Karpas-422 (cell line): ENCODE measurements around the gene GPR34. TPM values are rescaled to one million over a fixed set of nuclear protein-coding genes. Genes with fewer than 3 reads are reported as not detected.
"Not testable (repeated sequence)": the region's sequence is repeated elsewhere in the genome, so short reads cannot be mapped to it uniquely, and the experiment has no call there.

Source experiments
- DNase-seq: peaks from one replicate; pipeline ENCODE4 v3.0.0-alpha.2; 2015
- H2AFZ ChIP-seq: fragments of 200-600 bp; sonication (generic); 2 replicates; pipeline ENCODE4 v1.6.1; 2014; ENCODE audit warnings: antibody characterized with exemption, low read length, mixed read lengths
- H3K27ac ChIP-seq: fragments of 200-600 bp; sonication (generic); 2 replicates; pipeline ENCODE4 v1.5.1; 2014; ENCODE audit warnings: mild to moderate bottlenecking, low read length, moderate library complexity
- H3K27me3 ChIP-seq: fragments of 200-600 bp; sonication (generic); 2 replicates; pipeline ENCODE4 v1.6.1; 2014; ENCODE audit warnings: low read length, mixed read lengths
- H3K36me3 ChIP-seq: fragments of 200-600 bp; sonication (generic); 2 replicates; pipeline ENCODE4 v1.6.1; 2014; ENCODE audit warnings: low read length, mixed read lengths; ENCODE audit not compliant: insufficient read depth
- H3K4me1 ChIP-seq: fragments of 200-600 bp; sonication (generic); 2 replicates; pipeline ENCODE4 v1.6.1; 2014; ENCODE audit warnings: mild to moderate bottlenecking, low read length, mixed read lengths
- H3K4me2 ChIP-seq: fragments of 200-600 bp; sonication (generic); 2 replicates; pipeline ENCODE4 v1.6.1; 2014; ENCODE audit warnings: low read length, low read depth, mild to moderate bottlenecking; ENCODE audit not compliant: poor library complexity, severe bottlenecking
- H3K4me3 ChIP-seq: fragments of 200-600 bp; sonication (generic); 2 replicates; pipeline ENCODE4 v1.5.1; 2014; ENCODE audit warnings: mild to moderate bottlenecking, antibody characterized with exemption, low read length, mixed read lengths
- H3K79me2 ChIP-seq: fragments of 200-600 bp; sonication (generic); 2 replicates; pipeline ENCODE4 v1.6.1; 2014; ENCODE audit warnings: mild to moderate bottlenecking, low read length, mixed read lengths
- H3K9ac ChIP-seq: fragments of 200-600 bp; sonication (generic); 2 replicates; pipeline ENCODE4 v1.6.0; 2014; ENCODE audit warnings: low read length
- H3K9me2 ChIP-seq: fragments of 200-600 bp; sonication (generic), shearing (Covaris generic); replicated peaks from 2 replicates; pipeline ENCODE4 v1.6.0; 2014; ENCODE audit warnings: mild to moderate bottlenecking, low read length, moderate library complexity; ENCODE audit not compliant: insufficient read depth
- H3K9me3 ChIP-seq: fragments of 300-700, 200-600 bp; sonication (generic); 2 replicates; pipeline ENCODE4 v1.6.1; 2014; ENCODE audit warnings: low read length, mixed read lengths
- H4K20me1 ChIP-seq: fragments of 200-600 bp; sonication (generic); 2 replicates; pipeline ENCODE4 v1.6.1; 2014; ENCODE audit warnings: mild to moderate bottlenecking, antibody characterized with exemption, low read length, low read depth; ENCODE audit not compliant: insufficient read depth
- total RNA-seq: library from RNA; depleted of rRNA; stranded (reverse); fragments of >200 nt; shearing (Covaris generic); gene quantifications from 2 replicates; pipeline ENCODE4 v1.2.3, GENCODE V29; 2014; ENCODE audit warnings: low replicate concordance

GPR34 gene
- total RNA-seq, 1 experiment from 2014 or later = not detected

DNA sequence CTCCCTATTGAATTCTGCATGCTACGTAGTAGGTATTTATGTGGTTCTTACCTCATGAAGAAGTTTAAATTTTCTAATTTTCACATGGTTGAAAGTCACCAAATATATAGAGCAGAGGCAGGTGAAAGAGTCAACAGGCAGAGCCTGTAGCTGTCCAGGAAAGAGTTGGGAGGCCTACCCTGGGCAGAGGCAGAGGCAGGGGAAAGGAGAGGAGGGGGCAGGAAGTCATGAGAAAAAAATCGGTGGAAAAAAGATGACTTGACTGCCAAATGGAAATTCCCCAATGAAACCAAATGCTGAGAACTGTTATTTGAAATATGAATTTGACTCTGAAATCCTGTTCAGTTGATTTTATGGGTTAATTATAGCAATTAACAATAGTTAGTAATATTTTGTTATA is 23.1 kb upstream of the GPR34 start:
- H3K27me3 ChIP-seq = no peaks in the 10 kb centered on the region
- no peak overlapping the region for H3K27ac ChIP-seq
- H3K9ac ChIP-seq = no peak overlapping the region
- H3K4me1 ChIP-seq = no peaks in the 10 kb centered on the region
- H3K36me3 ChIP-seq = no peaks in the 10 kb centered on the region
- DNase-seq = no peak
- no peaks in the 10 kb centered on the region for H4K20me1 ChIP-seq
- H3K4me2 ChIP-seq = no peak overlapping the region
- no peak overlapping the region for H2AFZ ChIP-seq
- H3K4me3 ChIP-seq = no peak overlapping the region
- no peaks in the 10 kb centered on the region for H3K9me3 ChIP-seq
- H3K9me2 ChIP-seq = no peaks in the 10 kb centered on the region
- H3K79me2 ChIP-seq = no peaks in the 10 kb centered on the region

DNA sequence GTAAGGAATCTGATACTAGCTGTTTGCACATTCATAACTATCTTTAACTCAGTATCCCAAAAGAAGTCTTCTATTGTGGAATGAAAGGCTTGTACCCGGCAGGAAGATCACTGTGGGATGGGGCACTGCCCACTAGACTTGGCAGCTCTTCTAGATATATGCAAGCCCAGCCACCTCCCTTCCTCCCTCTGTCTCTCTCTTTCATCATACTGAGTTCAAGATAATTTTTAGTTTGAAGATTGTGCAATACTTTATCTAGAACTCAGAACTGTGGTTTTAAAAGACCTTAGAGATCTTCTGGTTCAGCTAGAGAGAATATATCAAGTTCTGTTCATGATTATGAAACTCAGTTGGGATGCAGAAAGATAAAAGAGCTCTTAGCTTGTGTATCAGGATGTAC is 22.5 kb upstream of the GPR34 start:
- Histone ChIP-seq H2AFZ (no peak overlapping the region), H3K79me2 (no peaks in the 10 kb centered on the region), H3K27ac (no peak overlapping the region), H3K4me3 (no peak overlapping the region), H3K9ac (no peak overlapping the region), H3K9me2 (no peaks in the 10 kb centered on the region), H3K36me3 (no peaks in the 10 kb centered on the region), H3K27me3 (no peaks in the 10 kb centered on the region), H3K4me2 (no peak overlapping the region), H3K9me3 (no peaks in the 10 kb centered on the region), H3K4me1 (no peaks in the 10 kb centered on the region), H4K20me1 (no peaks in the 10 kb centered on the region)
- DNase-seq = no peak

DNA sequence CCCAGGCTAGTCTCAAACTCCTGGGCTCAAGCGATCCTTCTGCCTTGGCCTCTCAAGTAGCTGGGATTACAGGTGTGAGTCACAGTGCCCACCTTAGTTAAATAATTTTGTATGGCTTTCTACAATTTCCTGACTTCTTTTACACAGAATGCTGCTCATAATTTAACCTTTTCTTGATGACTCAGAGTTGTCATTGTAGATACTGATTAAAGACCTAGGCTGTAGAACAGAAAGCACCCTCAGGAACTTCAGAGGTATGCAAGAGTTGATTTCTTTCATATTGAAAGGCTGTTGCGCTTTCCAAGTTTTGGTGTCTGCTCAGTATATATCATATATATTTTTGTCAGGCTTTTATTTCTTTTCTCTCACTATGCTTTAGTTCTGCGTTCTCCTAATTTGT is 21.1 kb upstream of the GPR34 start:
- no peak overlapping the region for H3K27ac ChIP-seq
- no peak overlapping the region for H2AFZ ChIP-seq
- no peaks in the 10 kb centered on the region for H3K9me3 ChIP-seq
- no peak for DNase-seq
- H3K9me2 ChIP-seq = no peaks in the 10 kb centered on the region
- H3K27me3 ChIP-seq = no peaks in the 10 kb centered on the region
- no peak overlapping the region for H3K4me2 ChIP-seq
- H3K4me1 ChIP-seq = no peaks in the 10 kb centered on the region
- no peaks in the 10 kb centered on the region for H4K20me1 ChIP-seq
- no peak overlapping the region for H3K9ac ChIP-seq
- H3K36me3 ChIP-seq = no peaks in the 10 kb centered on the region
- H3K4me3 ChIP-seq = no peak overlapping the region
- H3K79me2 ChIP-seq = no peaks in the 10 kb centered on the region

DNA sequence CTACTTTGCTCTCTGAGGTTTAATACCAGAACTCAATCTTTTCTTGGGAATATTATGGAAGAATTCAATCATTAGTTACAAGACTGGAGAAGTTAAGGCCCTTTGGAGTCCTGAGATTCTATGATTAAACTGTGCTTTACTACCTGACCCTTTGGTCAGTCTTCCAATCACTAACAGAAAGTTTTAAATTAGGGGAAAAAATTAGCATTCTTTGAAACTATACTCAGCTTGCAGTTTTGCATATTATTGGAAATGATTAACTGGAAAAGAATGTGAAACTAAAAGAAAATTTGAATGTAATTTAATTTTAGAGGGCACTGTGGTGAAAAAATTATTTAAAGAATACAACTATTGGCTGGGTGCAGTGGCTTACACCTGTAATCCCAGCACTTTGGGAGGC is 18.7 kb upstream of the GPR34 start:
- Histone ChIP-seq H3K27me3 (no peaks in the 10 kb centered on the region), H3K4me3 (no peak overlapping the region), H2AFZ (no peak overlapping the region), H4K20me1 (no peaks in the 10 kb centered on the region), H3K79me2 (no peaks in the 10 kb centered on the region), H3K9me3 (no peaks in the 10 kb centered on the region), H3K36me3 (no peaks in the 10 kb centered on the region), H3K9me2 (no peaks in the 10 kb centered on the region), H3K4me2 (no peak overlapping the region), H3K27ac (no peak overlapping the region), H3K4me1 (no peaks in the 10 kb centered on the region), H3K9ac (no peak overlapping the region)
- DNase-seq = no peak

DNA sequence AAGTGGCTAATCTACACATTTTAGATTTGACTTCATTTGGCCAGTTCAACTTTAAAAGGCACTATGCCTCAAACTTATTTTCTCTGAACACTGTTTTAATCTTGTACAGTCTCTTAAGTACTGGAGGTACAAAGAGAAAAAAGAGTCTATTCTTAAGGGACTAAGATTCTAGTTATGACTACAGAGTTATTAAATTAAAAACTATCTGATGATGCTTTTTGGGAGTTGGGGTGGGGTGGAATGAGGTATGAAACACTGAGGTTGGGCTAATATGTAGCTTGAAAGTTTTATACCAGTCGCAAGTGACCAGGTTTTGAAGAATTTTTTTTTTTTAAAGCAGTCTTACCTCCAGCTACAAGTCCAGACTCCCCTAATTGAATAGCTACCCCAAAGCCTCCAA is 17.7 kb upstream of the GPR34 start:
- no peaks in the 10 kb centered on the region for H3K9me2 ChIP-seq
- H3K9me3 ChIP-seq = no peaks in the 10 kb centered on the region
- no peak overlapping the region for H3K4me2 ChIP-seq
- no peak overlapping the region for H3K4me3 ChIP-seq
- no peaks in the 10 kb centered on the region for H4K20me1 ChIP-seq
- H3K36me3 ChIP-seq = no peaks in the 10 kb centered on the region
- H3K27me3 ChIP-seq = no peaks in the 10 kb centered on the region
- H2AFZ ChIP-seq = no peak overlapping the region
- no peaks in the 10 kb centered on the region for H3K4me1 ChIP-seq
- no peak for DNase-seq
- no peak overlapping the region for H3K27ac ChIP-seq
- no peak overlapping the region for H3K9ac ChIP-seq
- H3K79me2 ChIP-seq = no peaks in the 10 kb centered on the region

DNA sequence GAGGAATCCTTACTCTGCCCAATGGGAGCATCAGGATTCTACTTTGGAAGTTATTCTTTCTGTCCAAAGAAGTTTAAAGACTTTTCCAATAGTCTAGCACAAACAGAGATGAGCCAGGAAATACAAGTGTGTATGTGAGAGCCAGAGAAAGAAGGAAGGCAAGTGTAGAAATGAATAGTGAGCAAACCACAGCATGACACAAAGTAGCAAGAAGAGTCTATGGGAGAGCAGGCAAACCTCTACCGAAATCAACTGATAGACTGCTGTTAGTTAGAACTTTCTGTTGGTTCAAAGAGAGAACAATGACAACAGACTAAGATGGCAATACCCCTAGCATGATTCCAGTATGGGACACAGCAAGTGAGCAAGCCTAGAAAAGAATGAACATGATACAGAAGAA is 16.1 kb upstream of the GPR34 start:
- H3K9me2 ChIP-seq = no peaks in the 10 kb centered on the region
- H2AFZ ChIP-seq = no peak overlapping the region
- H3K27me3 ChIP-seq = no peaks in the 10 kb centered on the region
- DNase-seq = no peak
- H3K4me3 ChIP-seq = no peak overlapping the region
- H4K20me1 ChIP-seq = no peaks in the 10 kb centered on the region
- H3K79me2 ChIP-seq = no peaks in the 10 kb centered on the region
- no peaks in the 10 kb centered on the region for H3K4me1 ChIP-seq
- no peak overlapping the region for H3K9ac ChIP-seq
- no peak overlapping the region for H3K4me2 ChIP-seq
- H3K9me3 ChIP-seq = no peaks in the 10 kb centered on the region
- H3K36me3 ChIP-seq = no peaks in the 10 kb centered on the region
- H3K27ac ChIP-seq = no peak overlapping the region

DNA sequence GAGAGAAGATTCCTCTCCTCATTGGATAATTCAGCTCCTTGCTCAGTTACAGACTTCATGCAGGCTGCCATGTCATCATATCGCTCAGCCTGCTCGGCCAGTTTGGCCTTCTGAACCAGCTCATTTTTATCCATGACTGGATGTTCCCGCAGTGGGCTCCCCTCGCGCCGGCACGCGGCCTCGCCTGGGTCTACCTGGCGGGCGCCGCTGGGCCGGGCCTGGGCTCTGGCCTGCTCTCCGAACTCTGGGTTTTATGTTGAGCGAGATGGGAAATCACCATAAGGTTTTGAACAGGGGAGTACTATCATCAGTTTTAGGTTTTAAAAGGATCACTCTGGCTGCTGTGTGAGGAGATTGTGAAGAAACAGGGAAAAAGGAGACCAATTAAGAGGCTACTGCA is 12.4 kb upstream of the GPR34 start:
- not testable (repeated sequence) for H3K79me2 ChIP-seq, H3K27me3 ChIP-seq, H3K9ac ChIP-seq, H3K9me2 ChIP-seq, DNase-seq, H3K27ac ChIP-seq, H3K4me1 ChIP-seq, H3K4me3 ChIP-seq, H3K9me3 ChIP-seq, H3K4me2 ChIP-seq, H3K36me3 ChIP-seq, H2AFZ ChIP-seq, H4K20me1 ChIP-seq

DNA sequence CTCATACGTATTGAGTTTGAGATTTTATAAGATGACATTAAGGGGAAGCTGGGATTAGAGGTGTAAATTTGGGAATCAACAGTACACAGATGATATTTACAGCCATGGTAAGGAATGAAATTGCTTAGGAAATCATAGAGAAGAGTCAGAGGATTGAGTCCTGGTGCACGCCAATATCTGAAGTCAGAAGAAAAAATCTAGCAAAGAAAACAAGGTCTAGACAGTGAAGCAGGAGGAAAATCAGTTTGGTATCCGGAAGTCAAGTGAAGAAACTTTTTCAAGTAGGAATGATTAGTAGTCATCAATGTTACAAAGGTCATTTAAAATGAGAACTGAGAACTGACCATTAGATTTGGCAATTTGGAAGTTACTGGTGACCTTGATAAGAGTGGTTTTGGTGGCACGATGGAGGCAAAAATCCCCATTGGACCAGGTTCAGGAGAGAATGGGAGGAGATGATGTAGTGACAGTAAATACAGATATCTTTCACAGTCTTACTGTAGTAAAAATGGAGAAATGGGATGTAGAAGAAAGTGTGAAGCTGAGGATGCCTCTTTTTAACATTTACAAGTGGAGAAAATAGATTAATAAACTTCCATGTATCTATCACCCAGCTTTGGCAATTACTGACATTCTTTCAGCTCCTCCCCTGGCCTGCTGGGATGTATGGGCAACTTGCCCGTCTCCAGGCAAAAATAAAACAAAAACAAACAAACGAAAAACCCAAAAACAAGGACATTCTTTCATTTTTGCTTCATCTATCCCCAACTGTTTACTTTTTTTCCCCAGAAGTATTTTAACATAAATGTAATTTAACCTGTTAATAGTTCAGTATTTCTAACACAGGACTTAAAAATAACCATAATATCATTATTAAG is 11.4 kb upstream of the GPR34 start:
- no peak for DNase-seq
- no peak overlapping the region for H3K9ac ChIP-seq
- H3K4me2 ChIP-seq = no peak overlapping the region
- no peak overlapping the region for H3K27ac ChIP-seq
- H2AFZ ChIP-seq = no peak overlapping the region
- H3K9me3 ChIP-seq = no peaks in the 10 kb centered on the region
- H4K20me1 ChIP-seq = no peaks in the 10 kb centered on the region
- H3K79me2 ChIP-seq = no peaks in the 10 kb centered on the region
- no peaks in the 10 kb centered on the region for H3K9me2 ChIP-seq
- no peaks in the 10 kb centered on the region for H3K36me3 ChIP-seq
- H3K27me3 ChIP-seq = no peaks in the 10 kb centered on the region
- no peak overlapping the region for H3K4me3 ChIP-seq
- H3K4me1 ChIP-seq = no peaks in the 10 kb centered on the region
